GM19025 (cell line): Measurements from ENCODE around the gene PDX1.
"Not testable (repeated sequence)": the region's sequence is repeated elsewhere in the genome, so short reads cannot be mapped to it uniquely, and the experiment has no call there.

Experiments used
- ATAC-seq: cut with Tn5 transposase; IDR thresholded peaks from one replicate; pipeline ENCODE4 v1.9.1; 2021; ENCODE audit warnings: mild to moderate bottlenecking, low read depth, moderate library complexity; ENCODE audit not compliant: unreplicated experiment

PDX1 gene

GRCh38 chr13:27954406-27954851 lies 34.6 kb downstream of the PDX1 start:
- no peak for ATAC-seq

- no peak for ATAC-seq
These were observed 35.3 kb downstream of the PDX1 start for GRCh38 chr13:27955014-27955591.

- ATAC-seq = no peak
These were observed 36.9 kb downstream of the PDX1 start for GRCh38 chr13:27956576-27957300.

- ATAC-seq = no peak
These were observed 40.2 kb downstream of the PDX1 start for GRCh38 chr13:27959976-27960361.

GRCh38 chr13:27960362-27961226 lies 40.8 kb downstream of the PDX1 start:
- ATAC-seq = no peak

GRCh38 chr13:27961227-27962085 lies 41.7 kb downstream of the PDX1 start:
- ATAC-seq = no peak

- ATAC-seq = no peak
These were observed 42.5 kb downstream of the PDX1 start for GRCh38 chr13:27962128-27962841.

- no peak for ATAC-seq
These were observed 43.2 kb downstream of the PDX1 start for GRCh38 chr13:27962982-27963381.

GRCh38 chr13:27963491-27963890 lies 43.7 kb downstream of the PDX1 start:
- ATAC-seq = no peak

GRCh38 chr13:27964206-27964605 lies 44.4 kb downstream of the PDX1 start:
- not testable (repeated sequence) for ATAC-seq

- ATAC-seq = no peak
These were observed 45.0 kb downstream of the PDX1 start for GRCh38 chr13:27964741-27965323.

GRCh38 chr13:27965343-27965739 lies 45.5 kb downstream of the PDX1 start:
- ATAC-seq = no peak

GRCh38 chr13:27965740-27966640 lies 46.2 kb downstream of the PDX1 start:
- ATAC-seq = no peak

GRCh38 chr13:27966641-27967202 lies 46.9 kb downstream of the PDX1 start:
- no peak for ATAC-seq

GRCh38 chr13:27967203-27967735 lies 47.5 kb downstream of the PDX1 start:
- ATAC-seq = no peak

- ATAC-seq = no peak
These were observed 48.0 kb downstream of the PDX1 start for GRCh38 chr13:27967736-27968315.

- no peak for ATAC-seq
These were observed 48.7 kb downstream of the PDX1 start for GRCh38 chr13:27968316-27969081.
